ENCODE data around the gene CNEP1R1.

DNA sequence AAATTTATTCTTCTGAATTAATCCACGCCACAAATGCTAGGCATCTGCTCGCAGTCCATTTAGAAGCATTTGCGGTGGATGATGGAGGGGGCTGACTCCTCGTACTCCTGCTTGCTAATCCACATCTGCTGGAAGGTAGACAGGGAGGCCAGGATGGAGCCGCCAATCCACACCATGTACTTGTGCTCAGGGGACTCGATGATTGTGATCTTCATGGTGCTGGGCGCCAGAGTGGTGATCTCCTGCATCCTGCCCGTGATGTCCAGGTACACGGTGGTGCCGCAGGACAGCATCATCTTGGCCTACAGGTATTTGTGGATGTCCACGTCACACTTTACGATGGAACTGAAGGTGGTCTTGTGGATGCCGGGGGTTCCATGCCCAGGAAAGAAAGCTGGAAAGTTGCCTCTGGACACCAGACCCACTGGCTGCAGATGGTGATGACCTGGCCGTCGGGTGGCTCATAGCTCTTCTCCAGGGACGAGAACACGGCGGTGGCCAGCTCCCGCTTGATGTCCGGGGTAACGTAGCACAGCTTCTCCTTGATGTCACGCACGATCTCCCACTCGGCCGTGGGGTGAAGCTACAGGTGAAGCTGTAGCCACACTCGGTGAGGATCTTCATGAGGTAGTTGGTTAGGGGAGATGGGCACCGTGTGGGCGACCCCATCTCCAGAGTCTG lies 33.2 kb downstream of the CNEP1R1 start:
- TF ChIP-seq, protein P1, sequence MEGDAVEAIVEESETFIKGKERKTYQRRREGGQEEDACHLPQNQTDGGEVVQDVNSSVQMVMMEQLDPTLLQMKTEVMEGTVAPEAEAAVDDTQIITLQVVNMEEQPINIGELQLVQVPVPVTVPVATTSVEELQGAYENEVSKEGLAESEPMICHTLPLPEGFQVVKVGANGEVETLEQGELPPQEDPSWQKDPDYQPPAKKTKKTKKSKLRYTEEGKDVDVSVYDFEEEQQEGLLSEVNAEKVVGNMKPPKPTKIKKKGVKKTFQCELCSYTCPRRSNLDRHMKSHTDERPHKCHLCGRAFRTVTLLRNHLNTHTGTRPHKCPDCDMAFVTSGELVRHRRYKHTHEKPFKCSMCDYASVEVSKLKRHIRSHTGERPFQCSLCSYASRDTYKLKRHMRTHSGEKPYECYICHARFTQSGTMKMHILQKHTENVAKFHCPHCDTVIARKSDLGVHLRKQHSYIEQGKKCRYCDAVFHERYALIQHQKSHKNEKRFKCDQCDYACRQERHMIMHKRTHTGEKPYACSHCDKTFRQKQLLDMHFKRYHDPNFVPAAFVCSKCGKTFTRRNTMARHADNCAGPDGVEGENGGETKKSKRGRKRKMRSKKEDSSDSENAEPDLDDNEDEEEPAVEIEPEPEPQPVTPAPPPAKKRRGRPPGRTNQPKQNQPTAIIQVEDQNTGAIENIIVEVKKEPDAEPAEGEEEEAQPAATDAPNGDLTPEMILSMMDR (conservative IDR thresholded peaks at IDR 0.05; ENCODE audit: low read depth, low read length), result no peak
- TF ChIP-seq, protein P2, sequence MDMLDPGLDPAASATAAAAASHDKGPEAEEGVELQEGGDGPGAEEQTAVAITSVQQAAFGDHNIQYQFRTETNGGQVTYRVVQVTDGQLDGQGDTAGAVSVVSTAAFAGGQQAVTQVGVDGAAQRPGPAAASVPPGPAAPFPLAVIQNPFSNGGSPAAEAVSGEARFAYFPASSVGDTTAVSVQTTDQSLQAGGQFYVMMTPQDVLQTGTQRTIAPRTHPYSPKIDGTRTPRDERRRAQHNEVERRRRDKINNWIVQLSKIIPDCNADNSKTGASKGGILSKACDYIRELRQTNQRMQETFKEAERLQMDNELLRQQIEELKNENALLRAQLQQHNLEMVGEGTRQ (IDR thresholded peaks at IDR 0.05; ENCODE audit: low read depth, low read length), result no peak
- TF ChIP-seq MXI1 (IDR thresholded peaks at IDR 0.05; ENCODE audit: borderline replicate concordance, low read depth, low read length) (no peak), BHLHE40 (IDR thresholded peaks at IDR 0.05; ENCODE audit: low read depth, low read length) (no peak), POLR2A (IDR thresholded peaks at IDR 0.05; ENCODE audit: low read depth, low read length) (no peak), RCOR1 (IDR thresholded peaks at IDR 0.05; ENCODE audit: insufficient replicate concordance, low read length) (no peak), CHD1 (IDR thresholded peaks at IDR 0.05; ENCODE audit: low read depth, low read length) (no peak), SMC3 (IDR thresholded peaks at IDR 0.05; ENCODE audit: low read depth, low read length) (no peak)
- TF ChIP-seq, protein P3, sequence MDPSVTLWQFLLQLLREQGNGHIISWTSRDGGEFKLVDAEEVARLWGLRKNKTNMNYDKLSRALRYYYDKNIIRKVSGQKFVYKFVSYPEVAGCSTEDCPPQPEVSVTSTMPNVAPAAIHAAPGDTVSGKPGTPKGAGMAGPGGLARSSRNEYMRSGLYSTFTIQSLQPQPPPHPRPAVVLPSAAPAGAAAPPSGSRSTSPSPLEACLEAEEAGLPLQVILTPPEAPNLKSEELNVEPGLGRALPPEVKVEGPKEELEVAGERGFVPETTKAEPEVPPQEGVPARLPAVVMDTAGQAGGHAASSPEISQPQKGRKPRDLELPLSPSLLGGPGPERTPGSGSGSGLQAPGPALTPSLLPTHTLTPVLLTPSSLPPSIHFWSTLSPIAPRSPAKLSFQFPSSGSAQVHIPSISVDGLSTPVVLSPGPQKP (IDR thresholded peaks at IDR 0.05; ENCODE audit: borderline replicate concordance, low read depth, low read length), result no peak
